Measurements from ENCODE around the gene PRRX2. TPM values are rescaled to one million over a fixed set of nuclear protein-coding genes. Genes with fewer than 3 reads are reported as not detected.
A peak's percentile ranks its signal among the peaks of the same experiment; 100 is the strongest.

The PRRX2 gene
- polyA plus RNA-seq = 10 to 100 TPM in 1 of 3 donors, 1 to 10 TPM in 1, under 1 TPM in 1; 0.92 to 13.4 (median 9.3) TPM

DNA sequence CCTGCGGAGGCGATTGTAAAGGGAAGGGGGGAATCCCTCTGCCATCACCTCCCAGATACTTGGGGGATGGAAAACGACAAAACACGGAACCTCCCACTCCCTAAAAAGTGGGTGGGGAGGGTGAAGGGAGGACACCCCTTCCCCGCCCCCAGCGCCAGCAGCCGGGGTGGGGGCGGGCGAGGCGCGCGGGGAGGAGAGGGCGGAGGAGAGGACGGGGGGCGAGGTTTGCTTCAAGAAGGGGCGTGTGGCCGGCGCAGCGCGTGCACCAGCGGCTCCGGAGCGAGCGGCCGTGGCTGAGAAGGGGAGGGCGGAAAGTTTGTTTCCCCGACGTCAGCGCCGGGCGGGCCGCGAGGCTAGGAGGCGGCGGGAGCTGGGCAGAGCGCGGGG lies at the start of gene PRRX2:
PRRX2 (plus strand) TSS at position 259 of the 387 bp plus-strand sequence. CDS start 221 bp downstream, outside the sequence.
- WGBS, 3 donors = 1 to 3% (median 2%) methylated on average over 25 to 36 of the region's 37 CpGs

GRCh38 chr9:129617167-129617566 lies 48.3 kb upstream of the PRRX2 start:
- no peak overlapping the region for H3K27ac ChIP-seq (ENCODE audit: low read depth, low read length)
- WGBS, 3 donors = 0 to 11% (median 2%) methylated on average over 1 of the region's 1 CpG

More for the DNA sequence above, at the start of gene PRRX2:
- no peak within 1 kb of the TSS for H3K27ac ChIP-seq (ENCODE audit: low read depth, low read length)

GRCh38 chr9:129619787-129620668 lies 45.4 kb upstream of the PRRX2 start:
- 1 to 2% (median 2%) methylated on average over 64 to 82 of the region's 82 CpGs for WGBS, 3 donors
- H3K27ac ChIP-seq (ENCODE audit: low read depth, low read length) = no peak overlapping the region

- WGBS, 3 donors = 29 to 31% (median 29%) methylated on average over 21 of the region's 21 CpGs
- no peak within 1 kb of the TSS for H3K27ac ChIP-seq (ENCODE audit: low read depth, low read length)
These were observed 44.7 kb upstream of the PRRX2 start, which contains the start of gene C9orf50 for GRCh38 chr9:129620669-129621295. C9orf50 (minus strand) TSS chr9:129621101; CDS start chr9:129620574, 527 bp downstream.

GRCh38 chr9:129623331-129623730 lies 42.1 kb upstream of the PRRX2 start:
- no peak overlapping the region for H3K27ac ChIP-seq (ENCODE audit: low read depth, low read length)
- 28 to 76% (median 41%) methylated on average over 6 of the region's 6 CpGs for WGBS, 3 donors

DNA sequence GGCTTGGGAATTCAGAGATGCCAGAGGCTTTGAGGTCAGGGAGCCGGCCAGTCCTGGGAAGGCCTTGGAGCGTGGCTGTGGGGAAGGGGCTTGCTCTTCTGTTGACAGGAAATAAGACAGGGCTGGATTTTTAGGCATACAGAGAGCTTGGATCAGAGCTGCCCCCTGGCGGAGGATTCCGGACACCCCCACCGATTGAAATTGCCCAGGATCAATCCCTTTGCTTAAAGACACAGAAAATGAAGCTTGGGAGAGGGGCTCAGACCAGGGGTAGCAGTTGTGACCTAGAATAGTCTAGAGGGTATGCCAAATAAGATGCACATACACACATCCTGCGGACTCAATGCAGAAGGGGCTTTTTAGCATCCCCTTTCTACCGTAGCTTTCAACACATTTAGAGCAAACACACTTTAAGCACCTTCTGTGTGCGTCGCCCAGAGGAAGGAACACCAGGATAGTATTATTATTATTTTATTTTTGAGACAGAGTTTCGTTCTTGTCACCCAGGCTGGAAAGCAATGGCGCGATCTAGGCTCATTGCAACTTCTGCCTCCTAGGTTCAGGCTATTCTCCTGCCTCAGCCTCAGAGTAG lies 41.2 kb upstream of the PRRX2 start:
- WGBS, 3 donors = 30 to 43% (median 42%) methylated on average over 12 of the region's 12 CpGs
- H3K27ac ChIP-seq (ENCODE audit: low read depth, low read length) = no peak overlapping the region

GRCh38 chr9:129624947-129625346 lies 40.5 kb upstream of the PRRX2 start:
- no peak overlapping the region for H3K27ac ChIP-seq (ENCODE audit: low read depth, low read length)
- WGBS, 3 donors = 20 to 28% (median 25%) methylated on average over 9 of the region's 9 CpGs

DNA sequence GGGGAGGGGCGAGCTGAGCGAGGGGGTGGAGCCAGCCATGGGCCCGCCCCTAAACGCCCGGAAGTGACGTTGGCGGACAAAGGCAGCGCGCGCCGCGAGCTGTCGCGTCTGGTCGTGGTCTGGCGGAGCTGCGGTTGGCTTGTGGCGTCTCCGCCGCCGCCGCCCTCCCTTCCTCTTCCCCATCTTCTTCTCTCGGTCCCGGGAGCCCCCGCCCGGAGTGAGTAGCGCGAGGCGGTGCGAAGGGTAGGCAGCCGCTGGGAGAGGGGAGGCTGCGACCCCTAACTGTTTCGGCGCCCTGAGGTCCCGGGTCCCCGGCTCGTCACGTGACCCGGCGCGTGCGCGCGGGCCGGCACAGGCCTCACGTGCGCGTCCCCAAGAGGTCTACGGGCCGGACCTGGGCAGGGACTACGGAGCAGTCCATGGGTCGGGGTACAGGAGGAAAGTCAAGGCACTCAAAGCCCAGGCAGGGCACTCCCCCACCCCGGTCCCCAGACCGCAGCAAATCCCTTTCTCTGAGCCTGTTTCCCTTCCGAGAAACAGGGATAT lies 39.3 kb upstream of the PRRX2 start, which contains the start of gene NTMT1:
NTMT1 (plus strand) TSS at position 85 of the 546 bp plus-strand sequence. CDS start 6,541 bp downstream, outside the sequence.
- peak within 1 kb of the TSS; percentile 29 for H3K27ac ChIP-seq (ENCODE audit: low read depth, low read length)
- 0 to 1% (median 0%) methylated on average over 52 to 55 of the region's 55 CpGs for WGBS, 3 donors

DNA sequence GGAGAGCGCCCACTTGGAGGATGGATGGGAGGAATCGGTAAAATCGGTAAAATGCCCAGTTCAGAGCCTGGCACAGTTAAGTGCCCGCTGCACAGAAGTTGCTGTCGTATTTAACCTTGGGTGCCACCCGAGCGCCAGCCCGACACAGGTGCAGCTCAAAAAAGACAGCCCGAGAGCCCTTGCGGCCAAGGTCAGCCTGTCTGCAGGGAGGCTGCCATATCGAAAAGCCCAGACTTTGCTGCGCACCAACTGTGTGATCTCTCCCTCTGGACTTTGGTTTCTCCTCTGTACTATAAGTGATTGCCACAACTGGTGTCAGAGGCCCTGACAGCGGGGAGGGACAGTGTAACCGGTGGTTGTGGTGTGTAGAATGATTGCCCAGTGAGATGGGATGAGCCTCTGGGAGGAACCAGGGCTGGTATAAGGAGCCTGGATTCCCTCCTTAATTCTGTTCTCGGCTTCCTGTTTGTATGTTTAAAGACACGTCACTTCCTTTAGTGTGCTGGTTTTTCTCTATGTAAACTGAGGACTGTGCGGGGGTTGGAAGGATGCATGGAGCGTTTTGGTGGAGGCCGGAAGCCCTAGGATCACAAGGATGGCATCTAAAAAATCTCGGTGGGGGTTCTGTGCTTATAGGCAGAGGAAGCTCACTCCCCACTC lies 38.7 kb upstream of the PRRX2 start:
- peak overlapping the region; percentile 29 for H3K27ac ChIP-seq (ENCODE audit: low read depth, low read length)
- 2 to 3% (median 2%) methylated on average over 20 of the region's 20 CpGs for WGBS, 3 donors

DNA sequence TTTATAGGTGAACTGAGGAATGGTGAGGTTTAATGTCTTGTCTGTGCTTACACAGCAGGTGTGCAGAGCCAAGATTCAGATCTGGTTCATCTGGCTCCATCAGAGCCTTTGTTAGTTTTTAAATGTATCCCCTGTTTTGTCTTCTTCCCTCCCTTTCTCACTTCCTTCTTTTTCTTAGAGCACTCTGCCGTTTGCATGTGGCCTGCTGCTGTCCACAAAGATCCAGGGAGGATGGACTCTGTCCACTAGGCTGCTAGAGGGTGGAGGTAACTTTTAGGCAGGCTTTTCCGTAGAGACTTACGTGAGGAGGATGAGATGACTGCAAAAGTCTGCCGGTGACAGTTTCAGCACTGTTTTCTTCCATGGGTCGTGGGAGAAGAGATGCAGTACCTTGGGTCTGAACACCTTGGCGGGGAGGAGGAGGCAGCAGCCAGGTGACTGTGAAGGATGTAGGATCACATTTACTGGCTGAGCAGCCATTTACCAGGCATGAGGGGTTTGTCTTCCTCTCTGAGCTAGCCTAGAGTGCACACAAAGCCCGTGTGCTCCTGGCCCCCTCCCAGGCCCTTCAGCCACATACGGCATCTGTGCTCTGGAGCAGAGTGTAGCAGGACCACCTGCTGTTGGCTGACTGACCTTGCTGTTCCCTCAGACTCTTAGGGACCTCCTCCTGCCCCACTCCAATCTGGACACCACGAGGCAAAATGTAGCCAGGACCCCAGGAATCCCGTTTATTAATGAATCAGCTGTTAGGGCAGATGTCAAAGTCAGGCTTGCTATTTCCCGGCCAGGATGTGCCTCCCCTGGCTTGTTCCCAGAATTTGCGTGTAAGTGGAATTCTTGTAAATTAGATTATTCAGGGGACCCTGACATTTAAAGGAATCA lies 37.6 kb upstream of the PRRX2 start:
- WGBS, 3 donors = 39 to 51% (median 44%) methylated on average over 12 of the region's 12 CpGs
- no peak overlapping the region for H3K27ac ChIP-seq (ENCODE audit: low read depth, low read length)

GRCh38 chr9:129628709-129629108 lies 36.7 kb upstream of the PRRX2 start:
- no peak overlapping the region for H3K27ac ChIP-seq (ENCODE audit: low read depth, low read length)
- WGBS, 3 donors = 64 to 79% (median 72%) methylated on average over 6 of the region's 6 CpGs

GRCh38 chr9:129629251-129629820 lies 36.1 kb upstream of the PRRX2 start:
- WGBS, 3 donors = 69 to 86% (median 77%) methylated on average over 8 of the region's 8 CpGs
- no peak overlapping the region for H3K27ac ChIP-seq (ENCODE audit: low read depth, low read length)

DNA sequence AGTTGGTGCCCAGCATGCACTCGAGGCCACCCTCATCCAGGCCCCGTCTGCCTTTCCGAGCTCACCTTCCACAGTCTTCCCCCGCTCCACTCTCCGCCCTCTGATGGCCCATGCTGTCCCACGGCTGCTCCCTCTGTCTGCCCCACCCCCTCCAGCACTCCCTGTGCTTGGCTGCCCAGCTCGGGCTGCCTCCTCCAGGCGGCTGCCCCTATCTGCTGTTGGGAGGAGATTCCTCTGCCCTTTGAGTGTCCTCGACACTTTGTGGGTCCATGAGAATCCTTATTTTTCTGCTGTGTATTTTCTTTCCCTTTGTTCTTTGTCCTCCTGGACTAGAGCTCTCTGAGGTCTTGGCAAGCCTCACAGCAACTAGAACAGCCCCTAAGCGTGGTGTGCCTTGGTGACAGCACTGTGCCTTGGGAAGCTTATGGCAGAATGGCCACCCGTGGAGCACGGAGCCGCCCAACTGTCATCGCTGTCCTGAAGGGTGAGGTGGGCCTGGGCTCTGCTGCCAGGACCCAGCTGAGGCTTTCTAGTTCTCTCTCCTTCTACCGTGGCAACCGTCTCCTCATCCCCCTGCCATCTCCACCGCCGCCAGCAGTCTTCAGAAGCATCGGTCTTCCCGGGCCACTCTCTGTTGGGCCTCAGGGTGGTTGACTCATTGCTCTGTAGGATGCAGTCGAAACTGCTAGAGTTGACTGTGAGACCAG lies 34.3 kb upstream of the PRRX2 start:
- H3K27ac ChIP-seq (ENCODE audit: low read depth, low read length) = no peak overlapping the region
- 66 to 81% (median 77%) methylated on average over 21 of the region's 21 CpGs for WGBS, 3 donors

GRCh38 chr9:129631674-129632129 lies 33.7 kb upstream of the PRRX2 start:
- 69 to 75% (median 75%) methylated on average over 19 of the region's 19 CpGs for WGBS, 3 donors
- H3K27ac ChIP-seq (ENCODE audit: low read depth, low read length) = no peak overlapping the region

- 71 to 81% (median 81%) methylated on average over 13 of the region's 13 CpGs for WGBS, 3 donors
- no peak overlapping the region for H3K27ac ChIP-seq (ENCODE audit: low read depth, low read length)
These were observed 33.0 kb upstream of the PRRX2 start for GRCh38 chr9:129632460-129632859.

DNA sequence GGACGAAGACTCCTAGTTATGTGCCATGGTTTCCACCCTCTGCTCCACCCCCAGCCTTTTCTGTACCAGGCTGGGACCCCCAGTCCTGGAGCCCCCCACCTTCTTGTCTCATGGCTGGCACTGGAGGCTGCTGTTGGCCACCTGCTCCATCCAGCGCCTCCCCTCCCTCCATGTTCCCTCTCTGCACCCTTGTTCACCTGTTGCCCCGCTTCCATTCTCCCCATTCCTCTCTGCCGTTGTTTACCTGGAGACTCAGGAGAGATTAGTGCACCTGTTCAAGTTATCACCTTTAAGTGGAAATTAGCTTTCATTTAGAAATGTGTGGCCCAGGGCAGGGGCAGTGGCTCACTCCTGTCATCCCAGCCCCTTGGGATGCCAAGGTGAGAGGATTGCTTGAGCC lies 32.2 kb upstream of the PRRX2 start:
- 90 to 97% (median 93%) methylated on average over 4 of the region's 4 CpGs for WGBS, 3 donors
- H3K27ac ChIP-seq (ENCODE audit: low read depth, low read length) = no peak overlapping the region
